ENCODE data around the gene OTOP2.

Gene OTOP2

DNA sequence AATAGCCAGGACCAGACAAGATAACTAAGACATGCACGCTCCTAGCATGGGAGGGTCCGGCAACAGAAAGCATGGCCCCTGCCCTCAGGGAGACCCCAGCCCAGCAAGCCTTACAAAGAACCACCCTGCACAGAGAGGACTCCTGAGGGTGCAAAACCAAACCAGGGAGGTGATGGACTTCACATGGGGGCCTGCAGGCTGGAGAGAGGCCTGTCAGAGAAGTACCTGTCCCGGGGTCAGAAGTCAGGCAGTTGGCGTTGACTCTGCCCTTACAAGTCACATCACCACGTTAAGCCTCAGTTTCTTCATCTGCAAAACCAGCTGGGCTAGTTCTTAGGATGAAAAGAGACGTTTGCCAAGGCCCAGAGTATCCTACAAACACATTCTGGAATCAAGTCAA, 4.7 kb downstream of the OTOP2 start:
- DNase-seq = no peak

DNA sequence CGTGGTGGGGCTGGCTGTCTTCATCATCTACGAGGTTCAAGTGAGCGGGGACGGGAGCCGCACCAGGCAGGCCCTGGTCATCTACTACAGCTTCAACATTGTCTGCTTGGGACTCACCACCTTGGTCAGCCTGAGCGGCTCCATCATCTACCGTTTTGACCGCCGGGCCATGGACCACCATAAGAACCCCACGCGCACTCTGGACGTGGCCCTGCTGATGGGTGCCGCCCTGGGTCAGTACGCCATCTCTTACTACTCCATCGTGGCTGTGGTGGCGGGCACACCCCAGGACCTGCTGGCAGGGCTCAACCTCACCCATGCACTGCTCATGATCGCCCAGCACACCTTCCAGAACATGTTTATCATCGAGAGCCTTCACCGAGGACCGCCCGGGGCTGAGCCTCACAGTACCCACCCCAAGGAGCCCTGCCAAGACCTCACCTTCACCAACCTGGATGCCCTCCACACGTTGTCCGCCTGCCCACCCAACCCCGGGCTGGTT, 6.5 kb downstream of the OTOP2 start:
- no peak for DNase-seq

DNA sequence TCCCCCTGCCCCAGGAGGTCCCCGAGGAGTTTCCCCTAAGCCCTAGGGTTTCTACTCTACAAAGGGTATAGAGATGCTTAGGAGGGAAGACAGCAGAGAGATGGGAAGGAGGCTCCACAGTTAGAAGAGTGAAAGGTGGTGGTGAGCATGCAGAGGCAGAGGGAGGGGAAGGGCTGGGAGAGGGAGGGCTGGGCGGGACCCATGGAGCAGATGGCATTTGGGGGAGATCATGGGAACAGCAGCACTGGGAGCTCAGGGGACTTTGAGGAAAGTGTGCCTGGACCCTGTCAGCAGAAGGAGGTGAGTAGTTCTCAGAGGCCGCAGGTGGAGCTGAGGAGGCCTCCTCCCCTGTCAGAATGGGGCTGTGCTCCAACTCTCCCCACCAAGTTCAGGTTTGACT, 11.0 kb downstream of the OTOP2 start:
- DNase-seq = no peak

DNA sequence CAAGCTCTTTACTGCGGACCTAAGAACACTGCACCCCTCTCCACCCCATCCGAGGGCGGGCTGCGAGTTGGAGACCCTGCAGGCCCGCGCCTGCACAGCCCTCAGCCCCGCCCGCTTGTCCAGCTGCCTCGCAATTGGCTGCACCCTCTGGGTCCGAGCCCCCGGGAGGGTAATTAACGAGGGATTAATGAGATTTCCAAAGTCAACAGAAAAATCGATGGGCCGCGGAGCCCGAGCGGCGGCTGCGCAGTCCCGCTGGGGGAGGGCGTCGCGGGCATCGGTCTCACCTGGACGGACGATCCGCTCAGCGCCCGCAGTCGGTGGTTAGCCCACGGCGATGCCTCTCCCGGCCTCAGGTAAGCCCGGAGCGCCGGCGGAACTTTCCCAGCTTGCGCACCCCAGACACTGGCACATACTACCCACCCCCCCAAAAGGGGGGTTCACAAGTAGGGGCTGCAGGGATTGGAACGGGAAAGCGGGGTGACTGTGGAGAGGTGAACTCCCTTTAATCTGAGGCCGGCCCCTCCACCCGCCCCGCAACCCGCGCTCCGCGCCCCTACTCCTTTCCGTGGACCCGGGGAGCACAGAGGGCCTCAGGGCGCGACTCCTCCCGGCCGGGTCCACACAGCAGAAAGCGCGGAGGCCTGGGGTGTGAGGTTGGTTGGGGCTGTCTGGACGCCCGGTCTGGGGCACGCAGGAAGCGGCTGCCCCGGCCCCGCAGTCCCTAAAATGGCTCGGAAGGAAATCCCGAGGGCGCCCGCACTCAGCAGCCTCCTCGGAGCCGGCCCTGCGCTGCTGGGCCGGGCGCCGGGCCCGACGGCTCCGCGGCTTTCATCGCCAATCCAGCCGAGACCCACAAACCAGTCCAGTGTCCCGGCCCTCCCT, 11.8 kb downstream of the OTOP2 start, which contains the start of gene OTOP3:
OTOP3 (plus strand) TSS at position 314 of the 885 bp plus-strand sequence; CDS start at position 338, 24 bp downstream.
- DNase-seq = peak; percentile 70

DNA sequence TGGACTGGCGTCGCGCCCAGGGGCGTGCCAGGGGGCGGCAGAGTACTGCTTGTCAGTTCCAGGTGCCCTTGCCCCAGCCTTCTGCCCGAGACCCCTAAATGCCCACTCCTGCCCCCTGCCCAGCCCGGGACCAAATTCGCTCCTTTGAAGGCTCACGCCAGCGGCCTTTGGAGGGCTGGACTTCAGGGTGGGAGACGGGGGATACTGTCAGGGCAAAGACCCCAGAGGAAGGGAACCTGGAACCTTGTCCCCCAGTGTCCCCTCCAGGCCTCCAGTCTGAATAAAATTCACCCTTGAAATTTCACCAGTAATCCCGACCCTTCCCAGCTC, 12.4 kb downstream of the OTOP2 start:
- DNase-seq = no peak

DNA sequence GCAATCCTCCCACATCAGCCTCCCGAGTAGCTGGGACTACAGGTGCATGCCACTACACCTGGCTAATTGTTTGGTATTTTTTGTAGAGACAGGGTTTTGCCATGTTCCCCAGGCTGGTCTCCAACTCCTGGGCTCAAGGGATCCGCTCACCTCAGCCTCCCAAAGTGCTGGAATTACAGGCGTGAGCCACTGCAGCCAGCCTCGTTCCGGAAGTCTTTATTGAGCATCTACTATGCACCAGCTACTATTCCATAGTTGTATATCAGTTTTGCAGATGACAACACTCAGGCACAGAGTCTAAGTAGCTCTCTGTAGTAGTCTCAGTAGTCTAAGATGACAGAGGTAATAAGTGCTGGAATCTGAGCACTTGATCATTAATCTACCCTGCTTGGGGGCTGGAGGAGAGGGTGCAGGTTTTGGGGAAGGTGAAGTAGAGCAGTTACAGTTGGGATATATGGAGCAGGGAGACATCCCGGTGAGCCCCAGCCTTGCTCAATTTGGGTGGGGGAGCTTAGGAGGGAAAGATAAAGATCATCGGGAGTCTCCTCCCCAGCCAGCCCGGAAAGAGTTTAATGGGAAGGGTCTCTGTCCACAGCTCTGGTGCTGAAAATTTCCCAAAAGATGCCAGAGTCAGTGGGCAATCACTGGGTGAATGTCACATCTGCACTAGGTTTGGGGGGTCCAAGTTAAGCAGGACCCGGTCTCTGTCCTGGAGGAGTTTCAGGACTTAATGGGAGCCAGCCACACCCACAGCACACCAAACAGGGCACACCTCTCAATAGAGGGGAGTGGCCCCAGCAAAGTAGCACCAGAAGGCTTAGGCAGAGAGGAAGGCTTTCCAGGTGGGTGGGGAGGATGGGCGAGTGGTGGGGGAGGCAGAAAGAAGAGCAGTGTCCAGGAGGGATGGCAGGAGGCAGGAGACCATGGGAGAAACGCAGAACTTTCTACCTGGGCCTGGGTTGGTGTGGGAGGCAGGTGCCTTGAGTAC, 13.3 kb downstream of the OTOP2 start:
- peak; percentile 66 for DNase-seq

DNA sequence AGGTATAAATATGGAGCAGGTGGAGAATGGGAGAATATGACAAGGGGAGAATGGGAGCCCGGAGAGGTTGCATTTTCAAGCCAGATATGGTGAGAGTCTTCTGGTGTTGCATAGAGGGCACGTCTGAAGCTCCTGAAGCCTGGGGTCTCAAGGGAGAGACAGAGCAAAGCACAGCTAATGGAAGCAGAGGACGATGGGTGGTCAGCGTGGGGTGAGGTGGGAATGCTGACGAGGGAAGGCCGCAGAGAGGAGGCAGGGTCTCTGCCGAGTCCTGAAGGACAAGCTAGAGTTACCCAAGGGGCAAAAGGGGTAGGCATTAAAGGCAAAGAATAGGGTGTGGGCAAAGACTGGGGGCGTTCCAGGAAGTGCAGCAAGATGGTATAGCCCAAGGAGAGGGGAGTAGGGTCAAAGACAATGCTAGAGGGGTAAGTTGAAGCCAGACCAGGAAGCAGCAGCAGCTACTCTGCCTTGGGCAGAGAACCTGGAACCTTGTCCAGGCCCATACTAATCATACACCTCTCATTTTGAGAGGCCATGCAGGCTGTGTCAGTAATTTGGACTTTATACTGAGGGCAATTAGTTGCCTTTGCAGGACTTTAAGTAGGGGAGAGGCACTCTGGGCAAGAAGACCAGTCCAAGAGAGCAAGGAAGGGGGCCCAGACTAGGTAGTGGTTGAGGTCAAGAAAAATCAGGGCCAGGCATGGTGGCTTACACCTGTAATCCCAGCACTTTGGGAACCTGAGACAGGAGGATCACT, 14.3 kb downstream of the OTOP2 start:
- DNase-seq = no peak

DNA sequence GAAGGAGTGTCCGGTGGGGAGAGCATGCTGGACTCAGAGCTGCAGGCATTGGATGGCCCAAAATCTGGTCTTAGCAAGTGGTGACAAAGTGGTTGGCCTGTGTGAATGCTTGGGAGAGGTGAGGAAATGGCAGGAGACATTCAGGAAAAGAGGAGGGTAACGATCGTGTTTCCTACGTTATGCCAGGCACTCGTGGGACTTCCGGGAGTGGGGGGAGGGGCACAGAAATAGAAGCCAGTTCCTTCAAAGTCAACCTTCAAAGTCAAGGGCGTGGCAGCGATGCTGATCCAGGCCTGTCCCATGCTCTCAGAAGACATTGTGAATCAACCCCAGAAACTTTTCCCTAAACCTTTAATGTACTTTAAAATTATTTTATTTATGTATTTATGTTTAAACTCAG, 15.5 kb downstream of the OTOP2 start:
- DNase-seq = no peak

DNA sequence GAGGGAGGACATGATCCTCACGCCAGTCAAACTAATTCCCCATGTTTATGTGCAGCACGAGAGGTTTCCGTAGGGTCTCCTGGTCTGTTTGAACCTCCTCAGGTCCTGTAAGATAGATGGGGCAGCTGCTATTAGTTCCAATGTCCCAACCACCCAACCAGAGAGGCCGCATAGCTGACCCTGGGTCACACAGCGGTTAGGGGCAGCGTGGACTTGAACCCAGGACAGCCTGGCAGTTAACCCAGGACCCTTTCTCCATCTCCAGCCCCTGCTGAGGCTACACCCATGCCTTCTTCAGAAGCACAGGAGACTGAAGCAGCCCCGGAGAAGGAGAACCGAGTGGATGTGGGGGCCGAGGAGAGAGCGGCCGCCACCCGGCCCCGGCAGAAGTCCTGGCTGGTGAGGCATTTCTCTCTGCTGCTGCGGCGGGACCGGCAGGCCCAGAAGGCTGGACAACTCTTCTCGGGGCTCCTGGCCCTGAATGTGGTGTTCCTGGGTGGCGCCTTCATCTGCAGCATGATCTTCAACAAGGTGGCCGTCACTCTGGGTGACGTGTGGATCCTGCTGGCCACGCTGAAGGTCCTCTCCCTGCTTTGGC, 17.2 kb downstream of the OTOP2 start:
- DNase-seq = no peak

DNA sequence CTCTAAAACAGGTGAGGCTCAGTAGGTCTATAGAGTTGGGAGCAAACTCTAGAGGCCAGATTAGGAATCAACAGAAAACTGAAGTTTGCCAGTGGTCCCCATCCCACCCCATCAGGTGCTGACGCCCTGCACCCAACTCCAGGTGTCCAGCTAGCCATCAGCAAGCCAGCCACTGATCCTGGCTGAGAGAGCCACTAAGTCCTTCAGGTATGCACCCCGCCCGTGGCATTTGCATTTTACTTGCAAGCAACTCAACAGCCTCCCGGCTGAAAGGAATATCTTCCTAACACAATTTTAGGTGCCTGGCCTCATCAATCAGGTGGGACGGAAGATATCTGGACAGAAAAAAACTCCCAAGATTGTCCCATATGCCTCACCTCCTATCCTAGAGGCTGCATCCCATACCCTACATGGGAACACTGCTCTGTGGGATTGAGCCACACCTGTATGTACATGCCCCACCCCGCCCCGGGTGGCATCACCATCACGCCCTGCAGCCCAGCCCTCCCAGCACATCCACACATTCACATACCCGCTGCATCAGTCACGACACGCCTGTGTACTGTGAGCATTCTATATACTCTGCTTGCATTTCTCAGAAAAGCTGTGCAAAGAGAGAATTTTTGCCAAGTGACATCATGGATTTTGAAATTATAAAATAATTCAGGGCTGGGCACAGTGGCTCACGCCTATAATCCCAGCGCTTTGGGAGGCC, 19.9 kb downstream of the OTOP2 start:
- no peak for DNase-seq

DNA sequence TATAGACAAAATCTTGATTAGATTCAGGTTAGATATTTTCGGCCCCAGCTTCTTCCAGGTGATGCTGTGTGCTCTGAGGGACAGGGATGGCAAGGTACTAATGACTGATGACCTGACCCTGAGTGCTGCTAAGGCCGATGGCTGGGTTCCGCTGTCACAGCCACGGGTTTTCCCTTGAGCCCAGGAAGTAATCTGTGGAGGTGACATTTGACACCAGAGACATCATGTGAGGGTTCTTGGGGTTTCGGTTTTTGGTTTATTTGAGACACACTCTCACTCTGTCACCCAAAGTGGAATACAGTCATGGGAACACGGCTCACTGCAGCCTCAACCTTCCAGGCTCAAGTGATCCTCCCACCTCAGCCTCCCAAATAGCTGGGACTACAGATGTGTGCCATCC, 21.5 kb downstream of the OTOP2 start:
- DNase-seq = no peak

DNA sequence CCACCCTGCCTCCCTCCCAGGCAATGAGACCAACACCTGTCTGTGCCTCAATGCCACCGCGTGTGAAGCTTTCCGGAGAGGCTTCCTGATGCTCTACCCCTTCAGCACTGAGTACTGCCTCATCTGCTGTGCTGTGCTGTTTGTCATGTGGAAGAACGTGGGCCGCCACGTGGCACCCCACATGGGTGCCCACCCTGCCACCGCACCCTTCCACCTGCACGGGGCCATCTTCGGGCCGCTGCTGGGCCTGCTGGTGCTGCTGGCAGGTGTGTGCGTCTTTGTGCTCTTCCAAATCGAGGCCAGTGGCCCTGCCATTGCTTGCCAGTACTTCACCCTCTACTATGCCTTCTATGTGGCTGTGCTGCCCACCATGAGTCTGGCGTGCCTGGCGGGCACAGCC, 22.6 kb downstream of the OTOP2 start:
- DNase-seq = no peak

DNA sequence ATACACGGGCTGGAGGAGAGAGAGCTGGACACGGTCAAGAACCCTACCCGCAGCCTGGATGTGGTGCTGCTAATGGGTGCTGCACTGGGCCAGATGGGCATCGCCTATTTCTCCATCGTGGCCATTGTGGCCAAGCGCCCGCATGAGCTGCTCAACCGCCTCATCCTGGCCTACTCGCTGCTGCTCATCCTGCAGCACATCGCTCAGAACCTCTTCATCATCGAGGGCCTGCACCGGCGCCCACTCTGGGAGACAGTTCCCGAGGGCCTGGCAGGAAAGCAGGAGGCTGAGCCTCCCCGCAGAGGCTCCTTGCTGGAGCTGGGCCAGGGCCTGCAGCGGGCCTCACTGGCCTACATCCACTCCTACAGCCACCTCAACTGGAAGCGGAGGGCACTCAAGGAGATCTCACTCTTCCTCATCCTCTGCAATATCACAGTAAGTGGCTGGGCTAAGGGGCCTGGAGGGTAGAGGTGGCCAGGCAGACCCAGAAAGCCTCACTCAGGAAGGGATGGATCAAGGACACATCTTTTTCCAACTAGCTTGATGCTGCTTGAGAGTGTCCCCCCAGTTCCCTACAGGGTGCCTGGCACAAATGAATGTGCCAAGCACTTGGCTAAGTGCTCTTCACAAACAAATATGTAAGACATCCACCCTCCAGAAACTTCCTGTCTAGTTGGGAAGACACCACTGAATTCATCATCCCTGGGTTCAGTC, 23.1 kb downstream of the OTOP2 start:
- DNase-seq = no peak

DNA sequence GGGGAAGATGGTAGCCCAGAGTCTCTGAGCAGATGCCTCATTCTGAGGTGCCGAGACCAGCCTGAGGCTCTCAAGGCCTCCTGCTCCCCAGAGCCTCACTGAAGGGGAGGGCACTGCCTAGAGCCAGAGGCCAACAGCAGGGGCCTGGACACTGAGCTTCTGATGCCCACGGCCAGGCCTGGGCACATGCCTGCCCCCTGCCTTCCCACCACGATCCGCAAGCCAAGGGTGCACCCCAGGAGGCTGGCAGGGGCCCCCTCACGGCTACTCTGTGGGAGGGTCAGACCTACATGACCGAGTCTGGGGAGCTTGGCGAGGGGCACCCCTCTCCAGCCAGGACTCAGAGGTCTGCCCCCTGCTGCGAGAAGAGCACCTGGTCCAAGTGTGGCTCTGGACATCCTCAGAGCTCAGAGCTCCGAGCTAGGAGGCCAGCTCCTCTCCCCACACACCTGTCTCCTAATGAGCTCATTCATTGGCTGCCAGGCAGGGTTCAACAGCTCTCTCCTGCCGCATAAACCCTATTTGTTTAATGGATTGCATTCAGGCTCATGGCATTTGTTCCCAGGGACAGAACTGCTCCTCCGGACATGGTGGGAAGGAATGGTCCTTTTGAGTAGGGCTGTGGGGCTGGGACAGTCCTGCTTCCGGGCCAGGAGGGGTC, 25.5 kb downstream of the OTOP2 start:
- DNase-seq = no peak

DNA sequence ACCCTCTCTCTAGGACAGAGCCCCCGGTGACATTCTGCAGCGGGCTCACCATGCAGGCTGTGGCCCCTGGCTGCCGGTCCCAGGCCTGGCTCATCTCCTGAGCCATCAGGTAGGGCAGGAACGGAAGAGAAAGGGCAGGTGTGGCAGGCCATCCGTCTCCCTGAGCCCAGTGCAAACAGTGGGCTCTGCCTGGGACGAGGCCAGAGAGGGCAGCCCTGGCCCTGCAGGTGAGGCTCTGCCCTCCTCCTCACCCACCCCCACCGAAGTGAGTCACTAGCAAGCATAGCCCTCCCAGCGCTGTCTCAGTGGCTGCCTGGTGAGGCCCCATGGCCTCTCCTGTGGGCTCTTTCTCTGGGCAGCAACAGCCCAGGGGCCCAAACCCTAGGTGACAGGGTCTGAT, 26.1 kb downstream of the OTOP2 start:
- DNase-seq = no peak

DNA sequence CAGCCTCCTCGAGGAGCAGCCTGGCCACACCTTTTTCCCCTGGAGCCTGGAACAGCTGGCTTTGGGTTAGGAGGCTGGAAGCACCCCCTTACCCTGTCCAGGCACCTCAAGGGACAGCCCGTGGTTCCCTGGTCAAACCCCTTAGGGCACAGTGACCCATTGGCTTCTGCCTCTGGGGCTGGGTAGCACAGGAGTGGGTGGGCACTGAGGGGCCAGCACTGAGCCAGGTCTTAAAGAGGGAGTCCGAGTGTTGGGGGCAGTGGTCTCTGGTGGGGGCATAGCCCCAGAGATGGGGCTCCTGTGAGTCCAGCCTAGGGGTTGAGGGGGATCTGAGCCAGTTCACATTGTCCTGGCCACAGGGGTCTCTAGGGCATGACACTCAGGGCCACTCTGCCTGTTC, 27.0 kb downstream of the OTOP2 start:
- no peak for DNase-seq

DNA sequence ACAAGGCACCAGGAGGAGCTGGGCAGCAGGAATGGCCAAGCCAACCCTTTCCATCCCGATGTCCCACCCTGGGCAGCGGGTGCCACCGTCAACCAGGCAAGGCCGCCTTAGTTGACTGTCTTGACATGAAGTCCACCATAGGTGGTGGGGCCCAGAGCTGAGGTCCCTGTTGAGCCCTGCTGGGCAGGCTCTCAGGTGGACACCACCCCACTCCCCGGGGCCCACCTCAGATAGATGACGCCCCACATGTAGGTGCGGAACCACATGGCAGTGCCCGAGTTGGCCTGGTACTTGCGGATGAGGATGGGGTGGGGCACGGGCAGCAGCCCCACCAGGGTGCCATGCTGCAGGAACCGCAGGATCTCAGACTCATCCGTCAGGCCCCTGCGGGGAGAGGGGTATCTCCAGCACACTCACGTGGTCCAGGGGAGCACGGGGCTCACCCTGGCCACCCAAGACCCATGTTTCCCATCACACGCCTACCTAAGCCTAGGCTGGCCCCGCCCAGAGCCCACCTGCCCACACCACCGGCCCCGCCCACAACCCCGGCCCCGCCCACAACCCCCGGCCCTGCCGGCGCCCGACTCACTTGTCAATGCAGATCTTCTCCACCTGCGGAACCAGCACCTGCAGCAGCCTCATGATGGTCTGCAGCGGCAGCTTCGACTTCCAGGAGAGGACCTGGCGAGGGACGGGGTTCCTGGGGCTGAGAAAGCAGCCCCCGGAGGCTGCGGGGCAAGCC, 27.8 kb downstream of the OTOP2 start:
- DNase-seq = no peak

DNA sequence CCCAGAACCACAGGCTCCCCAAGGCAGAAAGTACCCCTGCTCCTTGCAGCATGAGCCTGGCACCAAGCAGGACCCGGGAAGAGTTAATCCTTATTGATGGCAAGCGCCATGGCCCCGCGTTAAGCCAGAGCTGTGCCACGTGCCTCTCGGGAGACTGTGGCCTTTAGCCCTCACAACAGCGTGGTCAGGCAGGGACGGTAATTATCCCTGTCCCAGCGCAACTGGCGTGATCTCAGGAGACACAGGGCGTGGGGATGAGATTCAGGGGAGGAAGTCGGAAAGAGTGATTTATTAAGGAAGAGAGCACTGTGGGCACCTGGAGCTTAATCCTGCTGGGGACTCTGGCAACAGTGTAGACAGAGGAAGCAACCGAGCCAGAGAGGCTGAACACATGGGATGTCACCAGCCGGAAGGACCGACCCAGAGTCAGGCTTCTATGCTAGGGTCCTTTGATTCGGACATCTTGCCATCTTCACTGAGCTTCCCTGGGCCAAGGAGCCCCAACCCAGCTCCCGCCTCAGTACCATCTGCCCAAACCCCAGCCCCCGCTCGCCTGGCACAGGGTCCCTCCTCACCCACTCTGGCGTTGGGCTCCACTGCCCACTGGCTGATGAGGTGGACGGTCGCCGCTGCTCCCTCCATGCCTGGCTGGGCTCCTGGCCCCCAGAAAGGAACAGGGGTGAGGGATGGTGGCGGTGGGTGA, 28.5 kb downstream of the OTOP2 start:
- DNase-seq = no peak

DNA sequence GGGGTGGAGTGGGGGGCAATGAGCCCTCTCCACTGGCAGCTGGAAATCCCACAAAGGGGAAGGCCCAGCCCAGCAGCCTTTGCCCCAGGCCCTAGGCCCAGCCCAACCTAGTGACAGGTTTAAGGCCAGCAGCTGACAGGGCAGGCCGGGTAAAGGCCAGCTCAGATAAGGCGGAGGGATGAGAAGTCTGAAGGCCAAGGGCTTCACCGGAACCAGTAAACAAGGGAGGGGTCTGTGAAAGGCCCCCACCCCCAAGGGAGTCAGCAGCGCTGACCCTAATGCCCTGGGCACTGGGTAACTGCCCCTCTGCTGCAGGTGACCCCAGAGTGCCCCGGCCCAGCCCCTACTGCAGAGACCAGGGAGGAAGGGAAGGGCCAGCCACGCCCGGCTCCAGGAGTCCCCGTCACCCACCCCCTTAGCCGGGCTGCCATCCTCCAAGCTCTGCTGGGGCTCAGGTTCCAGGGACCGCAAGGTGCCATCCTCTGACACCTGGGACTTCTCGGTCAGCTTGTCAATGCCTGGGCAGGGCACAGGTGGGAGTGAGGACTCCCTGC, 29.1 kb downstream of the OTOP2 start:
- DNase-seq = no peak

Data from NCI-H524 treated with DMSO at 0.1 percent for 48 hours (cell line).